HG03135 (cell line): ENCODE measurements around the gene ORC5.
A peak's percentile ranks its signal among the peaks of the same experiment; 100 is the strongest.
"Not testable (repeated sequence)": the region's sequence is repeated elsewhere in the genome, so short reads cannot be mapped to it uniquely, and the experiment has no call there.

ENCODE experiments used
- ATAC-seq: cut with Tn5 transposase; IDR thresholded peaks from one replicate; pipeline ENCODE4 v1.9.1; 2021; ENCODE audit warnings: mild to moderate bottlenecking, moderate library complexity; ENCODE audit not compliant: unreplicated experiment

ORC5 gene

DNA sequence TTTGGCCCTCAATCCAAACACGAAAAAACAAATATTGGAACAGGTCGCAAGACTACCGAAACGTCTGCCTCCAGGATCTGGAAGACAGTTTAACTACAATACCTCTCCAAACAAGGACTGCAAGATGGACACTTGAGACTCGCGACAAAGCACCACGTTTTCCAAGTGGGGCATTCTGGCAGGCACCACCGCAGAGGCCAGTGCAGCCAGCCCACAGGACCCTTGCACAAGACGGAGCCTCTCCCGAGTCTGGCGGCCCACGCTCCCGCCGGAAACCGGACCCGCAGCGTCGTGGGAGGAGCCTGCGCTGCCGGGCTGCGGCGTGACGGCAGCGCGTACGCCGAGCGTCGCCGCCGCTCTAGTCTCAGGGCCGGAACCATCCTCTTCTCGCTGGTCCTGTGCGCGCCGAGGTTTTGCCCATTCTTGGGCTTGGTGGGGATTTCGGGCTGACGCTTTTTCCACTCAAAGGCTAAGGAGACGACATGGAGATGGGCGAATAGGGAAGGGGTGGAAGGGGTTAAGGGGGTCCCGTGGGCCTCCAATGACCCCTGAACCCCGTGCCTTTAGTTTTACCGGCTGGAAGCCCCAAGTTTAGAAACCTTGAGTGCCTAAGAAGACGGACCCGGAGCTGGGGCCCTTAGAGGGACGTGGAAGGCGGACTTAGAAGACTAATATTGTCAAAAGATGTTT lies at the start of gene ORC5:
Gene ORC5 (minus strand): TSS at position 283 of the 690 bp plus-strand sequence. CDS start 109 bp downstream, at position 174.
- peak; percentile 100 for ATAC-seq

GRCh38 chr7:104255616-104256015 lies 47.8 kb upstream of the ORC5 start:
- no peak for ATAC-seq

DNA sequence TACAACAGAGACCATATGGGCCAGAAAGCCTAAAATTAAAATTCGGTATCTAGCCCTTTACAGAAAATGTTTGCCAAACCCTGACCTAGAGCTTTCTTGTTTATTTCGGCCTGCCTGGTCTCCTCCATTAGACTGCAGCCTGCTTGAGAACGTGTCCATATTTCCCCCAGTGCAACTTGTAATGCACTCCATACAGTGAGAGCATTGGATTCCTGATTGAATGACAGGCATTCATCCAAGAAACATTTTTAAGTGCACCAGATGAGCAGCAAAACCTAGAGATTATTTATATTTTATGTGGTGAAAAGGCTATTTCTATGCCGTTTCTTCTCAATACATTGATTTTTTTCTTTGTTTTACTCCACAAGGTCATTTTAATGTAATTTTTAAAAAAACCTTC lies 47.4 kb upstream of the ORC5 start:
- ATAC-seq = no peak

DNA sequence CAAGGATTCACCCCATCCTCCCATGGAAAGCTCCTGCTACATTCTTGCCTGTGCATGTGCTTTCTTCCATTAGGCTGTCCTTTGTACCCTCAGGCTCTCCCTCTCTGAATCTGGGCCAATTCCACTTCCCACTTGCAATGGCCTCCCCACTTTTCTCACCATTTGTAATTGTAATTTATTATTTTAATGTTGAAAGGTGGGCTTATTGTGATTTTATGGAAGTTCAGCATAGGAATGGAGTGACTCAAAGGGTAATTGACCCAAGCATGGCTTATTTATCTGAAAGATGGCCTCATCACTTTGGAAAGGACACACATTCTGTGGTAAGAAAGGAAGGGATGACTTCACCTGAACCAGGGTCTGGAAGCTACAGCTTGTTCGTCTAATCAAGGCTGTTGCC lies 46.9 kb upstream of the ORC5 start:
- ATAC-seq = no peak

- ATAC-seq = no peak
Observed at GRCh38 chr7:104252409-104253134, 44.8 kb upstream of the ORC5 start.

GRCh38 chr7:104242638-104243037 lies 34.8 kb upstream of the ORC5 start:
- ATAC-seq = no peak

GRCh38 chr7:104241538-104242209 lies 33.9 kb upstream of the ORC5 start:
- no peak for ATAC-seq

DNA sequence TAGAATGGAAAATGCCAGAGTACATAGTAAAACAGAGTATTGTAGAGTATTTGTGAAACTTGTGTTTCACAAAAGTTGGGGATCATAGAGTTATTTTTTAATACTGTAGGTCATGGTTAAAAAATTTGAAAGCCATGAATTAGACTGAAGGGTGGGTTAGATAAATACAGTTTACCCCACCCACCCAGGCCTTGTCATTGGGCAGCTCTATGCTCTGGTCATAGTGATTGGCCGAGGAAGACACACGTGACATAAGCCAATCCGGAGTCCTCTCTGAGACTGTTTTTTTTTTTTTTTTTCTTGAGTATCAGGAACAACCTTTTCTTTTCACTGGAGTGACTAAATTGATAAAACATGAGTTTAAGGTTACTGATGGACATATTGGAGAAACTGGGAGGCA lies 33.3 kb upstream of the ORC5 start:
- ATAC-seq = no peak

GRCh38 chr7:104240401-104240800 lies 32.6 kb upstream of the ORC5 start:
- no peak for ATAC-seq

DNA sequence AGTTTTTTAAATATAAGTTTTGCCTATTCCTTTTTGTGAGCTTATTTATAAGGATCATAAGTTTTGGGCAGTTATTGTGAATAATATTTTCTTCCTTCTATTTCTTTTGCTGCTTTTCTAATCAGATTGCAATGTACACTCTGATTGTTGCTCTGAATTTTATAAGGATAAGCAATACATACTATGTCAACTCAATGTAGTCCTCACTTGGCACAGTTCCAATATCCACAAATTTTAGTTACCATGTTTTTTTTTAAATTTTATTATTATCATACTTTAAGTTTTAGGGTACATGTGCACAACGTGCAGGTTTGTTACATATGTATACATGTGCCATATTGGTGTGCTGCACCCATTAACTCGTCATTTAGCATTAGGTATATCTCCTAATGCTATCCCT lies 27.2 kb upstream of the ORC5 start:
- not testable (repeated sequence) for ATAC-seq

- ATAC-seq = no peak
Observed at GRCh38 chr7:104231054-104232046, 23.5 kb upstream of the ORC5 start.

DNA sequence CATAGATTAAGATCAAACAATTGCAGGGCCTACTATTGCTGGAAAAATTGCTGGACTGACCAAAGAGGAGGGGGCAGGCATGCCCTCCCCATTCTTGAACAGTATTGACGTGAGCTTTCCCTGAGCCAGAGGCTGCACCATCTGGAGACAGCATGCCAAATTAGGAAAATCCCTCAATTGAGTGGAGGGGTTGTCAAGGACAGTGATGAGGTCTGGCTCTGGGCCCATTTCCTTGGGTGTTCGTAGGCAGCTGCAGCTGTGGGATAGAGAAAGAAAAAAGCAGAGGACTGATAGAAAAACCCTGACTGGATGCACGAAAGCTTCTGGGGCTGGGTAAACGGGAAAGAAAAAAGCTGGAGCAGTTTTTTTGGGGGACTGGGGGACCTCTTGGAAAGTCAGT lies 22.8 kb upstream of the ORC5 start:
- ATAC-seq = no peak

DNA sequence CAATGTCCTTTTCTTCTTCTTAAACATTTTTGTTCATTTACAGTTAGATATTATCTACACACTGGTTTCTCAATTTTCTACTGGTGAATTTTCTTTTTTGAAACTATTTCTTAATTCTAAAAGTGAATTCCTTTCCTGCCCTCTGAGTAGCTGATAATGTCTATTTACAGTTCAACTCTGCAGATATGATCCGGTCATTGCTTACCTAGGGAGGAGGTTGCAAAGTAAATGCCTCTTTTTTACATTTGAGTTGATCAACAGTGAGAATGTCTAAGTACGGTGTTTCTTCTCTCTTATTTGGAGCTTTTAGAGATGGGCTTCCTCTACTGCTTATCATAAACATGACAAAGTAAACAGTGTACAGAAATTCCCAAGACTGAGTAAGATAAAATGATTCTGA lies 20.6 kb upstream of the ORC5 start:
- ATAC-seq = no peak

DNA sequence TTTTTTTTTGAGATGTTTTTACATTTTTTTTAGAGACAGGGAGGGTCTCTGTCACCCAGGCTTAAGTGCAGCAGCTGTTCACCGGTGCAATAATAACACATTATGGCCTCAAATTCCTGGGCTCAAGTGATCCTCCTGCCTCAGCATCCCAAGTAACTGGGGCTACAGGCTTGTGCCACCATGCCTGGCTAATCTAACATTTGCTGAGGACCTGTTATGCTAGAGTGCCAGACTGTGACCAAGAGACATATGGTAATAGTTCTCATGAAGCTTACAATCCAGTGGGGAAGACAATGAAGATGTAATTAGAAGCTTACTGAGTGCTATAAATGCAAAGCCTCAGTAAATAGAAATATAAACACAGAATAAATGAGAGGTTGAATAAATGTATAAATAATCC lies 17.6 kb upstream of the ORC5 start:
- ATAC-seq = no peak

DNA sequence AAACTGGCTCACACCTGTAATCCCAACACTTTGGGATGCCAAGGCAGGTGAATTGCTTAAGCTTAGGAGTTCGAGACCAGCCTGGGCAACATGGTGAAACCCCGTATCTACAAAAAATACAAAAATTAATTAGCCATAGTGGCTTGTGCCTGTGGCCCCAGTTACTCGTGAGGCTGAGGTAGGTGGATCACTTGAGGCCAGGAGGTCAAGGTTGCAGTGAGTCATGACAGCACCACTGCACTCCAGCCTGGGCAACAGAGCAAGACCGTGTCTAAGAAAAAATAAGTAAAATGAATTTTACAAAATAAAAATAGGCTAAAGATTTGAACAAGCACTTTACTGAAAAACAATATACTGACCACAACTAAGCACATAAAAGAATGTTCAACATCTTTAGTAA lies 9.8 kb upstream of the ORC5 start:
- ATAC-seq = no peak

DNA sequence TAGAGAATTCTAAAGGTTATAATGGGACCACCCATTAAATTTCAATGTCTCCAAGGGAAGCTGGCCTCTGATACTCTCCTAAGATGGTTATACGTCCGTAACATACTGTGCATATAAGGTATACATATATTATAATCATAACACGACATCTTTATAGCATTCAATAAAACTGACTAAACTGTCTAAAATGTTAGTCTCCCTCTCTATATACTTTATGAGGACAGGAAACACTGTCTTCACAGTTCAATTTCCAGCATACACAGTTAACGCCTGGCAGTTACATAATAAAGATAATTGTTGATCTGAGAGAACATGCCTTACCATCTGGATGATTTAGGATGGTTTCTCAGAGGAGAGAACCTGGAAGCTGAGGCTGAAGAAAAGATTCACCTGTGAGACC lies 1.2 kb upstream of the ORC5 start:
- ATAC-seq = no peak

DNA sequence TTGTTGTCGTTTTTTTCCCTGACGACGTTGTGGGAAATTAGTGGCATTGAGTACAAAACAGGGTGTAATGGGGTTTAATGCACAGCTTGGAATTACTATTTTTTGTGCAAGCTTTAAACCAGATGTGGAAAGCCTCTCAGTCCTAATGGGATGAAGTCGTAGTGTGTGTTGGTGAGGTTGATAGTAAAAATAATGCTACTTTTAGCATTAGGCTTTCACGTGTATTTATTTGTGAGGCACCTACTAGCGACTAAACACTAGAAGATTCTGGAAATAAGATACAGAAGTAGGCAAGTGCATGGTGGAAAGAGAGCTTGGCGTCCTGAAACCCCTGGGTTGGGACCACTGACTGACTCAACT lies 588 bp upstream of the ORC5 start:
- ATAC-seq = no peak

GRCh38 chr7:104207348-104207730 lies 474 bp downstream of the ORC5 start:
- peak; percentile 39 for ATAC-seq

GRCh38 chr7:104206841-104207240 lies 972 bp downstream of the ORC5 start:
- no peak for ATAC-seq

DNA sequence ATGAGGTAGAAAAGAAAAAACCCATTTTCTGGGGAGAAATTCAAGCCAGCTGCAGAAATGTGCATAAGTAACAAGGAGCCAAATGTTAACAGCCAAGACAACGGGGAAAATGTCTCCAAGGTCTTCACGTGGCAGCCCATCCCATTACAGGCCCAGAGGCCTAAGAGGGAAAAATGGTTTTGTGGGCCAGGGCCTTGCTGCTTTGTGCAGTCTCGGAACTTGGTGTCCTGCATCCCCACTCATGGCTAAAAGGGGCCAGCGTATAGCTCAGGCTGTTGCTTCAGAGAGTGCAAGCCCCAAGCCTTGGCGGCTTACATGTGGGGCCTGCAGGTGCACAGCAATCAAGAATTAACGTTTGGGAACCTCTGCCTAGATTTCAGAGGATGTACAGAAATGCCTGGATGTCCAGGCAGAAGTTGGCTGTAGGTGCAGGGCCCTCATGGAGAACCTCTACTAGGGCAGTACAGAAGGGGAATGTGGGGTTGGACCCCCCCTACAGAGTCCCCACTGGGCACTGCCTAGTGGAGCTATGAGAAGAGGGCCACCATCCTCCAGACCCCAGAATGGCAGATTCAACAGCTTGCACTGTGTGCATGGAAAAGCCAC lies 9.0 kb downstream of the ORC5 start:
- ATAC-seq = no peak

- no peak for ATAC-seq
Observed at GRCh38 chr7:104196161-104196560, 11.7 kb downstream of the ORC5 start.
